K562 (cell line): ENCODE results near the gene SYNPO. TPM values are rescaled to one million over a fixed set of nuclear protein-coding genes. Genes with fewer than 3 reads are reported as not detected.

Source experiments
- ATAC-seq: fragments of 200-7000 bp; cut with Tn5 transposase; 3 replicates; pipeline ENCODE4 v1.9.1; 2020; ENCODE audit warnings: moderate library complexity
- BruUV-seq: library from RNA; stranded (reverse); fragments of 400-500 nt; replicated peaks from 2 replicates; lab custom pipeline; 2021; lab: Mats Ljungman, UMichigan
- CTCF ChIA-PET: fragments of 300-600 bp; formaldehyde crosslinking; extraction: SDS; loops from one replicate; lab custom pipeline; 2021; ENCODE audit warnings: low intra/inter-chr PET ratio; lab: Yijun Ruan, JAX
- POLR2A ChIA-PET: fragments of 300-600, 350-650 bp; sonication (Branson Sonifier 250); formaldehyde crosslinking; extraction: SDS; loops from one replicate; lab custom pipeline; 2021; ENCODE audit warnings: antibody characterized with exemption, inconsistent platforms; lab: Yijun Ruan, JAX
- DNase-seq, 4 experiments: peaks; one replicate each; pipeline versions ENCODE4 v3.0.0 to v3.0.0-alpha.2; 2011 to 2018; ENCODE audit warnings: low spot score in 3 of 4, mixed read lengths in 3 of 4; ENCODE audit errors: extremely low read depth in 1 of 4
- FAIRE-seq: peaks from 2 replicates; lab custom pipeline; 2011; peaks lifted over from hg19 to GRCh38; lab: Jason Lieb, UNC
- H2AFZ ChIP-seq: 2 replicates; pipeline ENCODE4 v1.6.0; 2011; ENCODE audit warnings: low read depth, low read length, control low read depth, inconsistent platforms
- H3K27ac ChIP-seq: fragments of 200-600 bp; 3 replicates; pipeline ENCODE4 v1.8.0; 2011; ENCODE audit warnings: low read depth, mild to moderate bottlenecking, control low read depth, inconsistent platforms, low read length, moderate library complexity, mixed read lengths; ENCODE audit errors: extremely low read depth
- H3K27me3 ChIP-seq, 2 experiments: fragments of 300-600 bp in 1 of 2; 2 replicates in 1 of 2; 3 replicates in 1 of 2; pipeline versions ENCODE4 v1.6.0 to v1.8.0; 2011; ENCODE audit warnings: inconsistent platforms in 2 of 2, low read length in 2 of 2, mild to moderate bottlenecking in 1 of 2, mixed read lengths in 1 of 2, moderate library complexity in 1 of 2; ENCODE audit not compliant: control insufficient read depth in 2 of 2, insufficient read depth in 2 of 2
- H3K36me3 ChIP-seq: fragments of 300-600 bp; 3 replicates; pipeline ENCODE4 v1.8.0; 2011; ENCODE audit warnings: mild to moderate bottlenecking, low read length, inconsistent platforms; ENCODE audit not compliant: control insufficient read depth, insufficient read depth
- H3K4me1 ChIP-seq, 2 experiments: fragments of 200-600 bp in 1 of 2; replicated peaks in 1 of 2; 2 replicates in 1 of 2; 3 replicates in 1 of 2; pipeline versions ENCODE4 v1.5.1 to v1.8.0; 2011; ENCODE audit warnings: inconsistent platforms in 2 of 2, low read length in 2 of 2, mild to moderate bottlenecking in 1 of 2, mixed read lengths in 1 of 2, moderate library complexity in 1 of 2; ENCODE audit not compliant: control insufficient read depth in 2 of 2, insufficient read depth in 2 of 2
- H3K4me2 ChIP-seq: 2 replicates; pipeline ENCODE4 v1.6.1; 2011; ENCODE audit warnings: low read length, control low read depth, inconsistent platforms, mixed read lengths; ENCODE audit not compliant: insufficient read depth
- H3K4me3 ChIP-seq: fragments of 200-600 bp; sonication (generic), shearing (Covaris generic); 2 replicates; pipeline ENCODE4 v1.5.1; 2016; ENCODE audit warnings: control low read depth, inconsistent platforms
- H3K79me2 ChIP-seq: fragments of 200-600 bp; 3 replicates; pipeline ENCODE4 v1.8.0; 2011; ENCODE audit warnings: low read length, inconsistent platforms; ENCODE audit not compliant: control insufficient read depth, insufficient read depth
- H3K9ac ChIP-seq, 2 experiments: 2 replicates each; pipeline versions ENCODE4 v1.6.0 to v1.6.1; 2011; ENCODE audit warnings: low read depth in 2 of 2, low read length in 2 of 2, control low read depth in 1 of 2, inconsistent platforms in 1 of 2, mild to moderate bottlenecking in 1 of 2, mixed read lengths in 1 of 2; ENCODE audit not compliant: insufficient read depth in 1 of 2
- H3K9me1 ChIP-seq: one replicate; pipeline ENCODE4 v1.6.0; 2011; ENCODE audit warnings: inconsistent platforms, mild to moderate bottlenecking, low read length, moderate library complexity; ENCODE audit not compliant: control insufficient read depth, insufficient read depth
- H3K9me3 ChIP-seq: replicated peaks from 2 replicates; pipeline ENCODE4 v1.5.1; 2011; ENCODE audit warnings: low read depth, low read length, inconsistent platforms; ENCODE audit not compliant: control insufficient read depth, insufficient read depth
- H4K20me1 ChIP-seq: replicated peaks from 2 replicates; pipeline ENCODE4 v1.6.1; 2011; ENCODE audit warnings: low read length, inconsistent platforms, mixed read lengths; ENCODE audit not compliant: control insufficient read depth, insufficient read depth
- FOSL1 ChIP-seq: fragments of 200-800 bp; sonication (Bioruptor generic); conservative IDR thresholded peaks from 2 replicates; pipeline ENCODE4 v1.6.1; 2016; ENCODE audit warnings: missing genetic modification characterization, missing compliant biosample characterization
- KDM2B ChIP-seq: fragments of 250-450 bp; sonication (Bioruptor Pico); IDR thresholded peaks from 2 replicates; pipeline ENCODE4 v1.8.0; 2021; ENCODE audit warnings: mild to moderate bottlenecking, moderate library complexity
- NFE2L1 ChIP-seq: fragments of 450-650 bp; IDR thresholded peaks from 2 replicates; pipeline ENCODE4 v1.6.1; 2016; ENCODE audit warnings: missing genetic modification characterization, low read depth, mild to moderate bottlenecking, missing compliant biosample characterization, moderate library complexity, borderline replicate concordance
- RBM25 ChIP-seq: fragments of 200-400 bp; formaldehyde crosslinking; IDR thresholded peaks from 2 replicates; pipeline ENCODE4 v1.6.1; 2018; ENCODE audit warnings: low read length, low read depth, moderate library complexity; ENCODE audit not compliant: severe bottlenecking
- SMARCE1 ChIP-seq: fragments of 450-650 bp; IDR thresholded peaks from 2 replicates; pipeline ENCODE4 v1.7.1; 2016; ENCODE audit warnings: mild to moderate bottlenecking
- SRSF9 ChIP-seq: fragments of 200-400 bp; formaldehyde crosslinking; IDR thresholded peaks from 2 replicates; pipeline ENCODE4 v1.6.1; 2017; ENCODE audit warnings: low read depth, low read length, borderline replicate concordance
- ZNF23 ChIP-seq: fragments of 250-450 bp; sonication (Bioruptor Pico); IDR thresholded peaks from 2 replicates; pipeline ENCODE4 v1.4.0; 2020; ENCODE audit warnings: mild to moderate bottlenecking
- ZNF239 ChIP-seq: fragments of 250-450 bp; sonication (Bioruptor Pico); IDR thresholded peaks from 2 replicates; pipeline ENCODE4 v1.4.0; 2020; ENCODE audit warnings: mild to moderate bottlenecking
- ZNF324 ChIP-seq: fragments of 250-450 bp; sonication (Bioruptor Pico); IDR thresholded peaks from 2 replicates; pipeline ENCODE4 v1.4.0; 2020; ENCODE audit warnings: mild to moderate bottlenecking
- ZNF384 ChIP-seq: IDR thresholded peaks from 2 replicates; pipeline ENCODE4 v1.6.1; 2012; ENCODE audit warnings: low read depth, low read length, improper control_type of control experiment
- WGBS: fragments of 100-300 bp; shearing (Covaris generic); methylation state at CpG from one replicate; pipeline ENCODE4 v1.1.6; 2016; ENCODE audit warnings: low coverage, mixed read lengths; ENCODE audit not compliant: insufficient coverage; ENCODE audit errors: missing lambda C conversion rate; 5-methylcytosine and 5-hydroxymethylcytosine counted together
- in situ Hi-C: fragments of 300-500 bp; cut with MboI; formaldehyde crosslinking; loops from 4 replicates; pipeline ENCODE4 v1.15.0; 2018; ENCODE audit warnings: inconsistent platforms, mixed read lengths
- intact Hi-C: fragments of 100-400 bp; cut with micrococcal nuclease; formaldehyde crosslinking; loops from 2 replicates; pipeline ENCODE4 v1.14.2; 2022
- polyA plus RNA-seq, 8 experiments: library from polyadenylated mRNA; depleted of rRNA in 4 of 8; stranded (reverse) in 5 of 8; unstranded in 3 of 8; fragments of >200 nt; fragmentation: Nextera tagmentation in 2 of 8; fragmentation: Illumina TruSeq in 1 of 8; extraction: Ambion mirVana in 2 of 8; extraction: Trizol in 1 of 8; gene quantifications; 2 replicates each; pipeline versions ENCODE4 v1.2.1 to v1.2.3, GENCODE V29; 2011 to 2014; ENCODE audit warnings: inconsistent platforms in 1 of 8, missing spikeins in 1 of 8
- total RNA-seq, 7 experiments: library from RNA; depleted of rRNA in 6 of 7; stranded (reverse); fragments of >200 nt in 6 of 7; fragmentation: Illumina TruSeq in 2 of 7; extraction: Trizol in 2 of 7; gene quantifications; 2 replicates each; pipeline versions ENCODE4 v1.2.1 to v1.2.3, GENCODE V29; 2011 to 2021; ENCODE audit warnings: low replicate concordance in 1 of 7
- TF ChIP-seq, protein P1 (sequence below): fragments of 450-650 bp; IDR thresholded peaks from 2 replicates; pipeline ENCODE4 v1.6.1; 2018; ENCODE audit not compliant: partially characterized antibody
- TF ChIP-seq, protein P2 (sequence below): fragments of 250-450 bp; sonication (Bioruptor Pico); IDR thresholded peaks from 2 replicates; pipeline ENCODE4 v1.8.0; 2021; ENCODE audit warnings: moderate library complexity, mild to moderate bottlenecking, inconsistent platforms

The SYNPO gene
- total and polyA plus RNA-seq, 9 of the 15 experiments (the other 6 are each of a cell fraction or from before 2014, with no cell fraction given), result 0.01 to 0.31 (median 0.03) TPM; not detected in 4

DNA sequence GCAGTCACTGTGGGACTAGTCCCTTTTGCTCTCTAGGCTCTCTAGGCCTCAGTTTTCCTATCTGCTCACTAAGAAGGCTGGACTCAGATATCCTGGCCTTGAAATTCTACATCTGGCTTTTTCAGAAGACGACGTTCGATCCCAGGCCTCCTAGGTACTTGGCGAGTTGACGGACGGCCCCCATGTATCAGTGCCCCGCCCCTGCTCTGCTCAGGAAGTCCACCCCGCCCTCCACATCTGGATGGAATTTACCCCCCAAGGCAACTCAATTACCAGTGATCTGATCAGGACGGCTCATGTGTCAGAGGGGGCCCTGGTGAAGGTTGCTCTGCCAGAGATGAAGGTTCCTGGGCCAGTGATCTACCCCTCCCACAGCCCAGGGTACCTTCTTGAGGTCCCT is 44.1 kb upstream of the SYNPO start (continued):
- TF ChIP-seq, protein P1, sequence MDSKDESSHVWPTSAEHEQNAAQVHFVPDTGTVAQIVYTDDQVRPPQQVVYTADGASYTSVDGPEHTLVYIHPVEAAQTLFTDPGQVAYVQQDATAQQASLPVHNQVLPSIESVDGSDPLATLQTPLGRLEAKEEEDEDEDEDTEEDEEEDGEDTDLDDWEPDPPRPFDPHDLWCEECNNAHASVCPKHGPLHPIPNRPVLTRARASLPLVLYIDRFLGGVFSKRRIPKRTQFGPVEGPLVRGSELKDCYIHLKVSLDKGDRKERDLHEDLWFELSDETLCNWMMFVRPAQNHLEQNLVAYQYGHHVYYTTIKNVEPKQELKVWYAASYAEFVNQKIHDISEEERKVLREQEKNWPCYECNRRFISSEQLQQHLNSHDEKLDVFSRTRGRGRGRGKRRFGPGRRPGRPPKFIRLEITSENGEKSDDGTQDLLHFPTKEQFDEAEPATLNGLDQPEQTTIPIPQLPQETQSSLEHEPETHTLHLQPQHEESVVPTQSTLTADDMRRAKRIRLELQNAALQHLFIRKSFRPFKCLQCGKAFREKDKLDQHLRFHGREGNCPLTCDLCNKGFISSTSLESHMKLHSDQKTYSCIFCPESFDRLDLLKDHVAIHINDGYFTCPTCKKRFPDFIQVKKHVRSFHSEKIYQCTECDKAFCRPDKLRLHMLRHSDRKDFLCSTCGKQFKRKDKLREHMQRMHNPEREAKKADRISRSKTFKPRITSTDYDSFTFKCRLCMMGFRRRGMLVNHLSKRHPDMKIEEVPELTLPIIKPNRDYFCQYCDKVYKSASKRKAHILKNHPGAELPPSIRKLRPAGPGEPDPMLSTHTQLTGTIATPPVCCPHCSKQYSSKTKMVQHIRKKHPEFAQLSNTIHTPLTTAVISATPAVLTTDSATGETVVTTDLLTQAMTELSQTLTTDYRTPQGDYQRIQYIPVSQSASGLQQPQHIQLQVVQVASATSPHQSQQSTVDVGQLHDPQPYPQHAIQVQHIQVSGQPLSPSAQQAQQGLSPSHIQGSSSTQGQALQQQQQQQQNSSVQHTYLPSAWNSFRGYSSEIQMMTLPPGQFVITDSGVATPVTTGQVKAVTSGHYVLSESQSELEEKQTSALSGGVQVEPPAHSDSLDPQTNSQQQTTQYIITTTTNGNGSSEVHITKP, result no peak
- no peak for TF ChIP-seq SRSF9

DNA sequence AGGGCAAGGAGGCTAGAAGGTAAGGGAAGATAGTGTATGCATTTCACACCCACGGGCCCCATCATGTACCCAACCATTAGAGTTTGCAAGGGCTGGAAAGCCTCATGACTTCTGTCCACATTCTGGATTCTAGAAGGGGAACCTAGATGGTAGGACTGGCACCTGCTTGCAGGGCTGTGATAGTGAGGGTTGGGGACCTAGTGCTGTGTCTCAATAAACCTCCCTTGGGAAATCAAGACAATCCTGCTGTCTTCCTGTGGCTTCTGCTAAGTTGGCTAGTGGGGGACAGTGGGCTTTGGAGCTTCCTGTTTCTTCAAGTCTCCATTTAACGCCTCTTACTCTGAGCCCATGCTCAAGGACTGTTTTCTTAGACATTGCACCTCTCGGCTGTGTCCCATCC is 43.6 kb upstream of the SYNPO start:
- intact Hi-C loops, result no loop called here
- no peak for FAIRE-seq

More for the DNA sequence above, 43.6 kb upstream of the SYNPO start:
- Histone ChIP-seq H3K36me3 (no peaks in the 10 kb centered on the region), H4K20me1 (peaks cover 8% of the 10 kb centered on the region), H3K4me3 (no peak overlapping the region), H3K4me1 (peaks cover 13 to 19% of the 10 kb centered on the region in 2 experiments; a peak in 4 of 5 replicates), H3K27ac (no peak overlapping the region), H3K4me2 (no peak overlapping the region)
- in situ Hi-C loops, result no loop called here
- POLR2A ChIA-PET, result interaction anchor here (1.3 kb wide), 1 partner anchor 14 kb away, joined by 3 read pairs; no protein-coding TSS in a partner anchor
- no peak for ATAC-seq
- CTCF ChIA-PET, result no interaction called here
- TF ChIP-seq FOSL1 (tag), result no peak
- no peak for TF ChIP-seq RBM25
- TF ChIP-seq SMARCE1, result no peak
- TF ChIP-seq NFE2L1, result no peak
- TF ChIP-seq ZNF384, result no peak
- TF ChIP-seq KDM2B (CRISPR knock-in tag), result no peak
- TF ChIP-seq, protein P2, sequence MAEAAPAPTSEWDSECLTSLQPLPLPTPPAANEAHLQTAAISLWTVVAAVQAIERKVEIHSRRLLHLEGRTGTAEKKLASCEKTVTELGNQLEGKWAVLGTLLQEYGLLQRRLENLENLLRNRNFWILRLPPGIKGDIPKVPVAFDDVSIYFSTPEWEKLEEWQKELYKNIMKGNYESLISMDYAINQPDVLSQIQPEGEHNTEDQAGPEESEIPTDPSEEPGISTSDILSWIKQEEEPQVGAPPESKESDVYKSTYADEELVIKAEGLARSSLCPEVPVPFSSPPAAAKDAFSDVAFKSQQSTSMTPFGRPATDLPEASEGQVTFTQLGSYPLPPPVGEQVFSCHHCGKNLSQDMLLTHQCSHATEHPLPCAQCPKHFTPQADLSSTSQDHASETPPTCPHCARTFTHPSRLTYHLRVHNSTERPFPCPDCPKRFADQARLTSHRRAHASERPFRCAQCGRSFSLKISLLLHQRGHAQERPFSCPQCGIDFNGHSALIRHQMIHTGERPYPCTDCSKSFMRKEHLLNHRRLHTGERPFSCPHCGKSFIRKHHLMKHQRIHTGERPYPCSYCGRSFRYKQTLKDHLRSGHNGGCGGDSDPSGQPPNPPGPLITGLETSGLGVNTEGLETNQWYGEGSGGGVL (CRISPR knock-in tag), result no peak
- no peak for TF ChIP-seq ZNF23 (CRISPR knock-in tag)
- TF ChIP-seq ZNF239 (CRISPR knock-in tag), result no peak
- no peak for TF ChIP-seq ZNF324
- TF ChIP-seq, all 486 proteins: peak for 0
- BruUV-seq, result no TSS peak
- Histone ChIP-seq H3K27me3 (peaks cover 19 to 55% of the 10 kb centered on the region in 2 experiments), H3K79me2 (no peaks in the 10 kb centered on the region), H2AFZ (no peak overlapping the region), H3K9ac (no peak overlapping the region), H3K9me1 (no peaks in the 10 kb centered on the region), H3K9me3 (no peaks in the 10 kb centered on the region)
- WGBS, result 4% methylated on average over 3 of the region's 3 CpGs
- DNase-seq, result no peak
